Ovary (tissue), 3 donors: ENCODE measurements around the gene NFIC.

ENCODE experiments used
- POLR2A ChIP-seq: fragments of 450-650 bp; IDR thresholded peaks from one replicate; pipeline ENCODE4 v1.6.1; 2017; ENCODE audit warnings: antibody characterized with exemption, mild to moderate bottlenecking, moderate library complexity
- TF ChIP-seq, protein P1 (sequence below), 3 donors: fragments of 450-650 bp in 2 of 3; fragments of 200-600 bp in 1 of 3; IDR thresholded peaks; one replicate each; pipeline versions ENCODE4 v1.5.1 to v1.8.0; 2016 to 2022; ENCODE audit warnings: antibody characterized with exemption in 3 of 3, mild to moderate bottlenecking in 1 of 3
- donor health status: DM: no; HTN: no; CAD: no.

GRCh38 chr19:3368441-3368795 is 2.0 kb downstream of the NFIC start:
- TF ChIP-seq, protein P1, sequence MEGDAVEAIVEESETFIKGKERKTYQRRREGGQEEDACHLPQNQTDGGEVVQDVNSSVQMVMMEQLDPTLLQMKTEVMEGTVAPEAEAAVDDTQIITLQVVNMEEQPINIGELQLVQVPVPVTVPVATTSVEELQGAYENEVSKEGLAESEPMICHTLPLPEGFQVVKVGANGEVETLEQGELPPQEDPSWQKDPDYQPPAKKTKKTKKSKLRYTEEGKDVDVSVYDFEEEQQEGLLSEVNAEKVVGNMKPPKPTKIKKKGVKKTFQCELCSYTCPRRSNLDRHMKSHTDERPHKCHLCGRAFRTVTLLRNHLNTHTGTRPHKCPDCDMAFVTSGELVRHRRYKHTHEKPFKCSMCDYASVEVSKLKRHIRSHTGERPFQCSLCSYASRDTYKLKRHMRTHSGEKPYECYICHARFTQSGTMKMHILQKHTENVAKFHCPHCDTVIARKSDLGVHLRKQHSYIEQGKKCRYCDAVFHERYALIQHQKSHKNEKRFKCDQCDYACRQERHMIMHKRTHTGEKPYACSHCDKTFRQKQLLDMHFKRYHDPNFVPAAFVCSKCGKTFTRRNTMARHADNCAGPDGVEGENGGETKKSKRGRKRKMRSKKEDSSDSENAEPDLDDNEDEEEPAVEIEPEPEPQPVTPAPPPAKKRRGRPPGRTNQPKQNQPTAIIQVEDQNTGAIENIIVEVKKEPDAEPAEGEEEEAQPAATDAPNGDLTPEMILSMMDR (IDR thresholded peaks at IDR 0.05) = no peak
- no peak for TF ChIP-seq POLR2A
